Activated T-helper 1 cell treated with anti-CD3 and anti-CD28 coated beads, Interleukin-12 subunit alpha, Interleukin-12 subunit beta, Interleukin-2, Interleukin-4 antibody, amounts not matched to agents 30 ng/mL and 10 ng/mL and 1 ng/mL, durations not matched to agents 14 hours and 24 hours and 36 hours (primary cell): Measurements from ENCODE around the gene NIPBL. TPM values are rescaled to one million over a fixed set of nuclear protein-coding genes. Genes with fewer than 3 reads are reported as not detected.
A peak's percentile ranks its signal among the peaks of the same experiment; 100 is the strongest.

Experiments
- DNase-seq: peaks from one replicate; pipeline ENCODE4 v3.0.0; 2021; ENCODE audit warnings: low spot score
- H3K27ac Mint-ChIP-seq: one replicate; pipeline ENCODE4 v1.8.0; 2021; ENCODE audit warnings: mild to moderate bottlenecking, mixed read lengths
- H3K27me3 Mint-ChIP-seq: one replicate; pipeline ENCODE4 v1.8.0; 2022; ENCODE audit warnings: mild to moderate bottlenecking, moderate library complexity, mixed read lengths; ENCODE audit not compliant: insufficient read depth
- H3K36me3 Mint-ChIP-seq: one replicate; pipeline ENCODE4 v1.8.0; 2021; ENCODE audit warnings: low read depth, mixed read lengths
- H3K4me1 Mint-ChIP-seq: one replicate; pipeline ENCODE4 v1.8.0; 2021; ENCODE audit warnings: low read depth, mixed read lengths
- H3K4me3 Mint-ChIP-seq: one replicate; pipeline ENCODE4 v1.8.0; 2021; ENCODE audit warnings: mild to moderate bottlenecking, moderate library complexity, mixed read lengths
- H3K9me3 Mint-ChIP-seq: one replicate; pipeline ENCODE4 v1.8.0; 2021; ENCODE audit warnings: mixed read lengths
- intact Hi-C: fragments of 100-400 bp; cut with micrococcal nuclease; formaldehyde crosslinking; loops from one replicate; pipeline ENCODE4 v1.15.1; 2024
- total RNA-seq: library from RNA; stranded (reverse); gene quantifications from 2 replicates; pipeline ENCODE4 v1.2.3, GENCODE V29; 2022

NIPBL gene
- total RNA-seq, 1 donor from 2014 or later = 59.4 TPM

- intact Hi-C loops = loop anchor here (1.0 to 5.0 kb wide), 8 partner anchors 55 to 626 kb away; partner anchors contain the start of genes CPLANE1, NIPBL and NUP155
- Mint-ChIP-seq H3K4me1 (peaks cover 42% of the 10 kb centered on the region), H3K9me3 (peaks cover 16% of the 10 kb centered on the region), H3K36me3 (peaks cover 37% of the 10 kb centered on the region), H3K27me3 (no peaks in the 10 kb centered on the region), H3K27ac (peak overlapping the region; percentile 79), H3K4me3 (peak overlapping the region; percentile 50)
- peak; percentile 43 for DNase-seq
These were observed 235.1 kb downstream of the NIPBL start for GRCh38 chr5:37111426-37112382.

- Mint-ChIP-seq H3K4me3 (peak overlapping the region; percentile 50), H3K27ac (peak overlapping the region; percentile 79), H3K36me3 (peaks cover 33% of the 10 kb centered on the region), H3K4me1 (peaks cover 42% of the 10 kb centered on the region), H3K9me3 (peaks cover 16% of the 10 kb centered on the region), H3K27me3 (no peaks in the 10 kb centered on the region)
- intact Hi-C loops = loop anchor here (1.0 to 5.0 kb wide), 7 partner anchors 56 to 625 kb away; partner anchors contain the start of genes CPLANE1 and NIPBL
- no peak for DNase-seq
These were observed 235.9 kb downstream of the NIPBL start for GRCh38 chr5:37112383-37112991.
